Spleen (tissue), 11 donors: Measurements from ENCODE around the gene PEX14. TPM values are rescaled to one million over a fixed set of nuclear protein-coding genes. Genes with fewer than 3 reads are reported as not detected.

Source experiments
- DNase-seq: peaks from one replicate; pipeline ENCODE4 v3.0.0-alpha.2; 2020
- H3K27ac ChIP-seq, 8 donors: fragments of 200-600 bp; sonication (generic) in 7 of 8; 1 replicate in 4 of 8; 2 replicates in 4 of 8; pipeline versions ENCODE4 v1.5.0 to v1.8.0; 2016 to 2021; ENCODE audit warnings: inconsistent platforms in 4 of 8, mild to moderate bottlenecking in 4 of 8, moderate library complexity in 1 of 8
- H3K27me3 ChIP-seq, 7 donors: fragments of 200-600 bp; sonication (generic) in 6 of 7; replicated peaks in 1 of 7; 1 replicate in 4 of 7; 2 replicates in 3 of 7; pipeline versions ENCODE4 v1.5.0 to v1.8.0; 2016 to 2021; ENCODE audit warnings: inconsistent platforms in 3 of 7, mild to moderate bottlenecking in 1 of 7
- H3K36me3 ChIP-seq, 6 donors: fragments of 200-600 bp; sonication (generic) in 5 of 6; 1 replicate in 4 of 6; 2 replicates in 2 of 6; pipeline versions ENCODE4 v1.5.0 to v1.8.0; 2016 to 2021; ENCODE audit warnings: inconsistent platforms in 2 of 6
- H3K4me1 ChIP-seq, 6 donors: fragments of 200-600 bp; sonication (generic) in 5 of 6; 1 replicate in 3 of 6; 2 replicates in 3 of 6; pipeline versions ENCODE4 v1.5.0 to v1.8.0; 2016 to 2021; ENCODE audit warnings: inconsistent platforms in 3 of 6
- H3K4me3 ChIP-seq, 8 donors: fragments of 200-600 bp; sonication (generic) in 7 of 8; 1 replicate in 4 of 8; 2 replicates in 4 of 8; pipeline versions ENCODE4 v1.5.0 to v1.8.0; 2016 to 2021; ENCODE audit warnings: inconsistent platforms in 4 of 8, mild to moderate bottlenecking in 4 of 8, moderate library complexity in 2 of 8
- H3K9me3 ChIP-seq, 8 donors: fragments of 200-600 bp; sonication (generic) in 7 of 8; 1 replicate in 4 of 8; 2 replicates in 4 of 8; pipeline versions ENCODE4 v1.5.0 to v1.8.0; 2016 to 2021; ENCODE audit warnings: inconsistent platforms in 4 of 8
- CTCF ChIP-seq, 11 experiments: fragments of 200-600 bp in 7 of 11; fragments of 450-650 bp in 4 of 11; sonication (generic) in 4 of 11; IDR thresholded peaks in 8 of 11; conservative IDR thresholded peaks in 3 of 11; 1 replicate in 7 of 11; 2 replicates in 4 of 11; pipeline versions ENCODE4 v1.4.0 to v1.8.0; 2016 to 2021; ENCODE audit warnings: antibody characterized with exemption in 11 of 11, inconsistent platforms in 4 of 11, mild to moderate bottlenecking in 1 of 11
- POLR2A ChIP-seq, 3 donors: fragments of 450-650 bp; IDR thresholded peaks; one replicate each; pipeline ENCODE4 v1.5.1; 2017; ENCODE audit warnings: antibody characterized with exemption in 3 of 3, mild to moderate bottlenecking in 1 of 3
- POLR2AphosphoS5 ChIP-seq, 3 donors: sonication (generic); formaldehyde crosslinking; IDR thresholded peaks; one replicate each; pipeline ENCODE4 v1.5.1; 2017; ENCODE audit warnings: antibody characterized with exemption in 3 of 3
- WGBS, 5 donors: extraction: QIAGEN DNeasy Blood & Tissue Kit in 3 of 5; methylation state at CpG; one replicate each; pipeline versions ENCODE4 v1.1.5 to v1.1.7; 2013 to 2018; 5-methylcytosine and 5-hydroxymethylcytosine counted together
- intact Hi-C: fragments of 100-400 bp; cut with DNase I; formaldehyde crosslinking; loops from one replicate; pipeline ENCODE4 v1.15.0; 2023; ENCODE audit warnings: low total_unique reads
- polyA plus RNA-seq, 3 donors: library from polyadenylated mRNA; stranded (reverse); fragments of 200-250 nt; gene quantifications; one replicate each; pipeline ENCODE4 v1.2.1, GENCODE V29; 2013
- total RNA-seq, 7 donors: library from RNA; depleted of rRNA in 3 of 7; stranded (reverse); fragments of >200 nt in 3 of 7; fragmentation: NEBNext Ultra II Directional in 4 of 7; extraction: Animal tissue kit (Norgen Biotek cat#: 25700) in 4 of 7; gene quantifications; one replicate each; pipeline versions ENCODE4 v1.1.0 to v1.2.1, GENCODE V29; 2016 to 2021
- donor health status: healthy with polysubstance abuse.
- donor health status: DM: no; HTN: no; CAD: no; lungs with moderate emphysema.
- donor health status: DM: no; HTN: no; CAD: no.
- donor health status: Bipolar disorder and iron deficiency.
- donor health status: healthy.
- donor health status: DM: no; HTN: no; CAD: no.
- donor health status: DM: yes; HTN: yes; CAD: no.

The PEX14 gene
- total and polyA plus RNA-seq, 10 donors: 9.3 to 19.7 (median 12.1) TPM

- no peak for TF ChIP-seq POLR2AphosphoS5 (IDR thresholded peaks at IDR 0.05)
- H3K27me3 ChIP-seq: no peaks in the 10 kb centered on the region
- 84 to 89% (median 87%) methylated on average over 7 of the region's 7 CpGs for WGBS, 5 donors
- H3K9me3 ChIP-seq: no peaks in the 10 kb centered on the region
- no peak overlapping the region for H3K27ac ChIP-seq
- peaks cover 0 to 15% (median 0%) of the 10 kb centered on the region in 6 donors for H3K36me3 ChIP-seq
- DNase-seq: no peak
- H3K4me1 ChIP-seq: no peaks in the 10 kb centered on the region
- no peak overlapping the region for H3K4me3 ChIP-seq
- intact Hi-C loops: no loop called here
Observed at GRCh38 chr1:10438677-10439163, 36.0 kb upstream of the PEX14 start.

GRCh38 chr1:10440305-10440704 lies 34.4 kb upstream of the PEX14 start:
- Histone ChIP-seq H3K4me1 (no peaks in the 10 kb centered on the region), H3K4me3 (no peak overlapping the region), H3K36me3 (peaks cover 0 to 15% (median 0%) of the 10 kb centered on the region in 6 donors), H3K27ac (no peak overlapping the region), H3K9me3 (no peaks in the 10 kb centered on the region), H3K27me3 (no peaks in the 10 kb centered on the region)
- intact Hi-C loops: no loop called here
- no peak for DNase-seq
- WGBS, 5 donors: 88 to 98% (median 95%) methylated on average over 2 of the region's 2 CpGs
- no peak for TF ChIP-seq POLR2AphosphoS5 (IDR thresholded peaks at IDR 0.05)
- TF ChIP-seq CTCF (IDR thresholded peaks at IDR 0.05 in 8 of 11, conservative IDR thresholded peaks at IDR 0.05 in 3 of 11): no peak
- TF ChIP-seq POLR2A (IDR thresholded peaks at IDR 0.05): no peak

- Histone ChIP-seq H3K4me3 (no peak overlapping the region), H3K9me3 (no peaks in the 10 kb centered on the region), H3K27me3 (no peaks in the 10 kb centered on the region), H3K36me3 (peaks cover 0 to 15% (median 0%) of the 10 kb centered on the region in 6 donors), H3K4me1 (no peaks in the 10 kb centered on the region), H3K27ac (no peak overlapping the region)
- intact Hi-C loops: no loop called here
- DNase-seq: no peak
- no peak for TF ChIP-seq POLR2AphosphoS5 (IDR thresholded peaks at IDR 0.05)
- TF ChIP-seq CTCF (IDR thresholded peaks at IDR 0.05 in 8 of 11, conservative IDR thresholded peaks at IDR 0.05 in 3 of 11): no peak
- TF ChIP-seq POLR2A (IDR thresholded peaks at IDR 0.05): no peak
- 91 to 95% (median 94%) methylated on average over 5 of the region's 5 CpGs for WGBS, 5 donors
Observed at GRCh38 chr1:10440794-10441193, 34.0 kb upstream of the PEX14 start.

- H3K9me3 ChIP-seq: no peaks in the 10 kb centered on the region
- no peak overlapping the region for H3K27ac ChIP-seq
- intact Hi-C loops: no loop called here
- WGBS, 5 donors: 94 to 97% (median 95%) methylated on average over 6 of the region's 6 CpGs
- no peak for DNase-seq
- no peak overlapping the region for H3K4me3 ChIP-seq
- no peaks in the 10 kb centered on the region for H3K27me3 ChIP-seq
- peaks cover 0 to 15% (median 0%) of the 10 kb centered on the region in 6 donors for H3K36me3 ChIP-seq
- TF ChIP-seq POLR2AphosphoS5 (IDR thresholded peaks at IDR 0.05) (no peak), CTCF (IDR thresholded peaks at IDR 0.05 in 8 of 11, conservative IDR thresholded peaks at IDR 0.05 in 3 of 11) (no peak), POLR2A (IDR thresholded peaks at IDR 0.05) (no peak)
- no peaks in the 10 kb centered on the region for H3K4me1 ChIP-seq
Observed at GRCh38 chr1:10444248-10444647, 30.5 kb upstream of the PEX14 start.
